Upper lobe of right lung (tissue), 1 donor: ENCODE results near the gene MTREX. TPM values are rescaled to one million over a fixed set of nuclear protein-coding genes. Genes with fewer than 3 reads are reported as not detected.

Experiments
- ATAC-seq: fragments of 200-7000 bp; cut with Tn5 transposase; one replicate; pipeline ENCODE4 v1.9.1; 2020; ENCODE audit warnings: mild to moderate bottlenecking, moderate library complexity
- DNase-seq: peaks from one replicate; pipeline ENCODE4 v3.0.0-alpha.2; 2020
- H3K27ac ChIP-seq: fragments of 200-600 bp; one replicate; pipeline ENCODE4 v1.8.0; 2022
- H3K27me3 ChIP-seq: fragments of 200-600 bp; one replicate; pipeline ENCODE4 v1.8.0; 2022; ENCODE audit warnings: mild to moderate bottlenecking
- H3K36me3 ChIP-seq: fragments of 200-600 bp; one replicate; pipeline ENCODE4 v1.8.0; 2022
- H3K4me1 ChIP-seq: fragments of 200-600 bp; one replicate; pipeline ENCODE4 v1.8.0; 2022
- H3K4me3 ChIP-seq: fragments of 200-600 bp; one replicate; pipeline ENCODE4 v1.8.0; 2022; ENCODE audit warnings: mild to moderate bottlenecking
- H3K9me3 ChIP-seq: fragments of 200-600 bp; one replicate; pipeline ENCODE4 v1.8.0; 2022
- intact Hi-C: fragments of 100-400 bp; cut with DNase I; formaldehyde crosslinking; loops from one replicate; pipeline ENCODE4 v1.11.0; 2022
- total RNA-seq: library from RNA; stranded (reverse); fragmentation: NEBNext Ultra II Directional; extraction: Animal tissue kit (Norgen Biotek cat#: 25700); gene quantifications from one replicate; pipeline ENCODE4 v1.2.1, GENCODE V29; 2021
- TF ChIP-seq, protein P1 (sequence below): fragments of 200-600 bp; IDR thresholded peaks from one replicate; pipeline ENCODE4 v1.8.0; 2022; ENCODE audit warnings: antibody characterized with exemption
- donor health status: DM: no; HTN: yes; CAD: no; lungs with severe emphysema.

The MTREX gene
- total RNA-seq, 1 donor from 2014 or later, result 67.6 TPM

DNA sequence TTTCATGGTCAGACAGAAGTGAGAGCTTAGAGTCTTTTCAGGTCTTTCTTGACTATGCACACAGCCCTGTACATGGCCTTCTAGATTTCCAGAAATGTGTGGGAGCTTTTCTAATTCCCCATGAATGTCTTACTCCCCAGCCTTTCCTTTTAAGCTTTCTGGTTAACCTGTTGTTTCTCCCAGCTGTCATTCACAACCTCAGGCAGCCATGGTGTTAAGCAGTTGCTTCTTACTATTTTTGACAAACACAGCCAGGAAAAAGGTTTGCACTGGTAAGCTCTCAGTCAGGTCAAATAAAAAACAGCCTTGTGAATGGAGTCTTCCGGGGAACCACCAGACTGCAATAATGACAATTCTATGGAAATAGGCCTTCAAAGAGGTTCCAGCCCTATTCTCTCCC lies 84.9 kb downstream of the MTREX start:
- Histone ChIP-seq H3K27ac (no peak overlapping the region), H3K36me3 (peaks cover 31% of the 10 kb centered on the region), H3K4me3 (no peak overlapping the region), H3K27me3 (no peaks in the 10 kb centered on the region), H3K4me1 (no peaks in the 10 kb centered on the region), H3K9me3 (no peaks in the 10 kb centered on the region)
- intact Hi-C loops, result no loop called here
- ATAC-seq (no peak), DNase-seq (no peak)
- TF ChIP-seq, protein P1, sequence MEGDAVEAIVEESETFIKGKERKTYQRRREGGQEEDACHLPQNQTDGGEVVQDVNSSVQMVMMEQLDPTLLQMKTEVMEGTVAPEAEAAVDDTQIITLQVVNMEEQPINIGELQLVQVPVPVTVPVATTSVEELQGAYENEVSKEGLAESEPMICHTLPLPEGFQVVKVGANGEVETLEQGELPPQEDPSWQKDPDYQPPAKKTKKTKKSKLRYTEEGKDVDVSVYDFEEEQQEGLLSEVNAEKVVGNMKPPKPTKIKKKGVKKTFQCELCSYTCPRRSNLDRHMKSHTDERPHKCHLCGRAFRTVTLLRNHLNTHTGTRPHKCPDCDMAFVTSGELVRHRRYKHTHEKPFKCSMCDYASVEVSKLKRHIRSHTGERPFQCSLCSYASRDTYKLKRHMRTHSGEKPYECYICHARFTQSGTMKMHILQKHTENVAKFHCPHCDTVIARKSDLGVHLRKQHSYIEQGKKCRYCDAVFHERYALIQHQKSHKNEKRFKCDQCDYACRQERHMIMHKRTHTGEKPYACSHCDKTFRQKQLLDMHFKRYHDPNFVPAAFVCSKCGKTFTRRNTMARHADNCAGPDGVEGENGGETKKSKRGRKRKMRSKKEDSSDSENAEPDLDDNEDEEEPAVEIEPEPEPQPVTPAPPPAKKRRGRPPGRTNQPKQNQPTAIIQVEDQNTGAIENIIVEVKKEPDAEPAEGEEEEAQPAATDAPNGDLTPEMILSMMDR, result no peak

DNA sequence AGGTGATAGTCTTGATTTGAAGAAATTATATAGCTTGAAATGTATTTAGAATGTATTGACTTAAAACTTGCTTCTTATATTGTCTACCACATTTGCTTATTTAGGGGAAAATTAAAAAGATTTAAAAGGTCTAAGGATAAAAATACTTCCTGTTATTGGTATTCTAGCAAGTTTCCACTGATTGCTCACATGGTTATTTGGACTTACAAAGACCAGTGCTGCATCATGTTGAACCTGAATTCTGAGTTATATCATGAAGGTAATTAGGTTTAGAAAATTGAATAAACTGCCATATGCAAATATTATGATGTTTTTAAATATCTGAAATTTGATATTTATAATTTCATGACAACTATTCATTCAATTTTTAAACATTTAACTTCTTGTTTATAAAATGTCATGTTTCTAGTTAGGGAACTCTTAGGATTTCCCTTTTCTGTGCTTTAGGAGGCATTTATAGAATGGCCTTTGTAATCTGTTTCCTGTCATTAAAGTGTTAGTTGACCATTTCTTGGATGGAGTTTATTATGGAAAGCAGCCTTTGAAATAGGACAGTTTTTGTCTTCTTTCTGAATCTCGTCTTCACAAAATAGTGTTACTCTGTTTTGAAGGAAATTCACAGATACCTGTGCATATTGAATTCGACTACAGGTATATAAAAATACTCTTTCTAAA lies 85.8 kb downstream of the MTREX start:
- Histone ChIP-seq H3K4me1 (no peaks in the 10 kb centered on the region), H3K4me3 (no peak overlapping the region), H3K27me3 (no peaks in the 10 kb centered on the region), H3K9me3 (no peaks in the 10 kb centered on the region), H3K27ac (no peak overlapping the region), H3K36me3 (peaks cover 23% of the 10 kb centered on the region)
- intact Hi-C loops, result no loop called here
- no peak for ATAC-seq
- DNase-seq, result no peak
- TF ChIP-seq, protein P1, result no peak

DNA sequence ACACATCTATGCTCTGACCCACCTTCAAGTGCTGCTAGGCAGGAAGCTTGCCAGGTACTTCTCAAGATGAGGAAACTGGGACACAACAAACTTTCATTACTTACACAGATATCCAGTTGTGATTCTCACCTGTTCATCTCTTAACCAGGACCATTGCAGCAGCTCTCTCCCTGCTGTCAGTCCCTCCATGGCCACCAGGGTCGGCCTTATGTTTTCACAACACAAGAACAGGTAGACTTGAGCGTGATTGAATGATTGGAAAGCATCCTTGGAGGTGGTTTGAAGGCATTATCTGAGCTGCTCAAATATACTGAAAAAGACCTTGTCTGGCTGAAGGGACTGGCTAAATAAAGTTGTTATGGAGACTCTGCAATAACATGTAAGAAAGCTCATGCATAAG lies 94.4 kb downstream of the MTREX start:
- intact Hi-C loops, result no loop called here

DNA sequence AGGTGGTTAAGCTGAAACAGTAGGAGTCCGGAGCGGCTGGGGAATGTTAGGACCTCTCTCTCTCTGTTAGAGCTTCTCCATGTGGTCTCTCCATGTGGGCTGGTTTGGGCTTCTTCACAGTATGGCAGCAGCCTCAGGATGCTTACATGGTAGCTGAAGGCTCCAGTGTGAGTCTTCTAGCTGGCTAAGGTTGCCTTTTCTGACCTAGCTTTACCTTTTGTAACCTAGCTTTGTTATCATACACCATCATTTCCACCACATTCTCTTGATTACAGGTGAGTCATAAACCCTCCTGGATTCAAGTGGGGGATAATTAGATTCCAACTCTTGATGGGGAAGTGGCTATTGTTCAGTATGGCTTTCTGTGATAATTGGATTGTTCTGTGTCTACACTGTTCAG lies 98.5 kb downstream of the MTREX start:
- H3K36me3 ChIP-seq, result peaks cover 65% of the 10 kb centered on the region
- H3K4me1 ChIP-seq, result no peaks in the 10 kb centered on the region
- H3K9me3 ChIP-seq, result no peaks in the 10 kb centered on the region
- DNase-seq, result no peak
- TF ChIP-seq, protein P1, result no peak
- intact Hi-C loops, result loop anchor here (2.0 kb wide), 1 partner anchor 285 kb away; no protein-coding TSS in a partner anchor
- no peaks in the 10 kb centered on the region for H3K27me3 ChIP-seq
- no peak overlapping the region for H3K27ac ChIP-seq
- no peak overlapping the region for H3K4me3 ChIP-seq
- no peak for ATAC-seq

More for the DNA sequence above, 94.4 kb downstream of the MTREX start:
- Histone ChIP-seq H3K27ac (no peak overlapping the region), H3K4me3 (no peak overlapping the region), H3K36me3 (peaks cover 80% of the 10 kb centered on the region), H3K4me1 (no peaks in the 10 kb centered on the region), H3K27me3 (no peaks in the 10 kb centered on the region), H3K9me3 (no peaks in the 10 kb centered on the region)
- DNase-seq (no peak), ATAC-seq (no peak)
- TF ChIP-seq, protein P1, result no peak

DNA sequence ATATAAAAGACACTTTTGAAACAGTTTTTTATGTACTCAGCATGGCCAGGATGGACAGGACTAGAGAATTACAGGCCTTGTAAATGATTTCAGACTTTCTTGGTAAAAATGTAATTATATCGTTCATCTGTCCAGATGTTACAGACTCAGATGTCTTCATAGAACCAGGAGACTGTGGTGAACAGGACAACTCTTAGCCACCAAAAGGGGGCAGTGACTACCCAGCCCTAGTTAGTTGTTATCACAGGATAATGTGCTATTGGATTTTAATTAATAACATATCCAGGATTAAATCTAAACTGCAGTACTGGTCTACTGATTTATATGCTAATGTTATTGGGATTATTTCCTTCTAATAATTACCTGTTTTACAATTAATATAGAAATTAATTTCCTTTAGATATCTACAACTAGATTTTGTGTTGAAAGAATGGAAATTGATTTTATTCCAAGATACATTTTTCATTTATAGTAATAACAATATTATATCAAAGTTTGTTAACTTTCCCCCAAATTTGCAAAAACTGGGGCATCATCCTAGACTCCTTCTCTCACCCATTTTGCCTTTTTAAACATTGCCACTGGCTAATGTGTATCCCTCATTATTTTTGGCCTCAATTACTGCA lies 99.4 kb downstream of the MTREX start:
- Histone ChIP-seq H3K4me1 (no peaks in the 10 kb centered on the region), H3K36me3 (peaks cover 62% of the 10 kb centered on the region), H3K27me3 (no peaks in the 10 kb centered on the region), H3K4me3 (no peak overlapping the region), H3K9me3 (no peaks in the 10 kb centered on the region), H3K27ac (no peak overlapping the region)
- TF ChIP-seq, protein P1, result peak; percentile 62
- peak; percentile 69 for ATAC-seq
- intact Hi-C loops, result loop anchor here (2.0 kb wide), 1 partner anchor 284 kb away; no protein-coding TSS in a partner anchor
- DNase-seq, result no peak
